PC-3 (cell line): ENCODE data around the gene MYLK. TPM values are rescaled to one million over a fixed set of nuclear protein-coding genes. Genes with fewer than 3 reads are reported as not detected.

Experiments
- ATAC-seq: fragments of 200-7000 bp; cut with Tn5 transposase; 2 replicates; pipeline ENCODE4 v1.9.1; 2020; ENCODE audit warnings: mild to moderate bottlenecking, moderate library complexity
- BruUV-seq: library from RNA; stranded (reverse); fragments of 400-500 nt; replicated peaks from 2 replicates; lab custom pipeline; 2021; lab: Mats Ljungman, UMichigan
- CTCF ChIA-PET: fragments of 300-600 bp; sonication (Branson Sonifier 250); formaldehyde crosslinking; loops from one replicate; lab custom pipeline; 2022; ENCODE audit warnings: antibody characterized with exemption; lab: Charles Lee
- POLR2A ChIA-PET: fragments of 300-600 bp; sonication (Branson Sonifier 250); formaldehyde crosslinking; loops from one replicate; lab custom pipeline; 2022; ENCODE audit warnings: antibody characterized with exemption; ENCODE audit not compliant: unreplicated experiment; lab: Charles Lee
- DNase-seq: peaks from one replicate; pipeline ENCODE4 v3.0.0-alpha.2; 2015
- H2AFZ ChIP-seq: fragments of 300-600 bp; sonication (generic); 2 replicates; pipeline ENCODE4 v1.6.0; 2016; ENCODE audit warnings: antibody characterized with exemption, low read length
- H3F3A ChIP-seq: fragments of 300-600 bp; sonication (generic); one replicate; pipeline ENCODE4 v1.6.0; 2017; ENCODE audit warnings: antibody characterized with exemption, low read length, control low read depth, mild to moderate bottlenecking; ENCODE audit not compliant: unreplicated experiment
- H3K27ac ChIP-seq: fragments of 300-600 bp; sonication (generic); 2 replicates; pipeline ENCODE4 v1.5.1; 2016; ENCODE audit warnings: mild to moderate bottlenecking, low read length
- H3K27me3 ChIP-seq: fragments of 300-600 bp; sonication (generic); 2 replicates; pipeline ENCODE4 v1.6.1; 2016; ENCODE audit warnings: low read length, mixed read lengths
- H3K36me3 ChIP-seq: fragments of 300-600 bp; sonication (generic); 2 replicates; pipeline ENCODE4 v1.6.1; 2016; ENCODE audit warnings: low read depth, mixed run types, low read length, mixed read lengths
- H3K4me1 ChIP-seq: fragments of 300-600 bp; sonication (generic); 2 replicates; pipeline ENCODE4 v1.5.1; 2016; ENCODE audit warnings: low read length; ENCODE audit not compliant: insufficient read depth
- H3K4me2 ChIP-seq: fragments of 300-600 bp; sonication (generic); 2 replicates; pipeline ENCODE4 v1.6.0; 2016; ENCODE audit warnings: low read length
- H3K4me3 ChIP-seq: fragments of 300-600 bp; sonication (generic); 2 replicates; pipeline ENCODE4 v1.5.1; 2016; ENCODE audit warnings: mild to moderate bottlenecking, low read length, mixed read lengths
- H3K79me2 ChIP-seq: fragments of 300-600 bp; sonication (generic); 2 replicates; pipeline ENCODE4 v1.6.1; 2017; ENCODE audit warnings: low read length, mixed read lengths
- H3K9ac ChIP-seq: fragments of 300-600 bp; sonication (generic); 2 replicates; pipeline ENCODE4 v1.6.0; 2016; ENCODE audit warnings: mild to moderate bottlenecking, low read length
- H3K9me2 ChIP-seq: fragments of 300-600 bp; sonication (generic); replicated peaks from 2 replicates; pipeline ENCODE4 v1.6.1; 2016; ENCODE audit warnings: mixed run types, low read length, mixed read lengths
- H3K9me3 ChIP-seq: fragments of 300-600 bp; sonication (generic); 2 replicates; pipeline ENCODE4 v1.6.1; 2016; ENCODE audit warnings: low read length, mixed read lengths
- H4K20me1 ChIP-seq: fragments of 300-600 bp; sonication (generic); 2 replicates; pipeline ENCODE4 v1.6.1; 2016; ENCODE audit warnings: low read length, mixed read lengths
- CTCF ChIP-seq: fragments of 300-600 bp; sonication (generic); conservative IDR thresholded peaks from 2 replicates; pipeline ENCODE4 v1.5.1; 2017; ENCODE audit warnings: antibody characterized with exemption, low read depth, mild to moderate bottlenecking, low read length
- EZH2 ChIP-seq: fragments of 300-600 bp; sonication (generic); IDR thresholded peaks from one replicate; pipeline ENCODE4 v1.6.1; 2017; ENCODE audit warnings: antibody characterized with exemption, mild to moderate bottlenecking, low read length; ENCODE audit not compliant: unreplicated experiment
- EZH2phosphoT487 ChIP-seq: fragments of 300-600 bp; sonication (generic); IDR thresholded peaks from 2 replicates; pipeline ENCODE4 v1.6.1; 2018; ENCODE audit warnings: mild to moderate bottlenecking, antibody characterized with exemption, low read length, borderline replicate concordance
- intact Hi-C: fragments of 100-400 bp; cut with micrococcal nuclease; formaldehyde crosslinking; loops from 2 replicates; pipeline ENCODE4 v1.9.0; 2023
- total RNA-seq: library from RNA; depleted of rRNA; stranded (reverse); fragments of >200 nt; gene quantifications from 2 replicates; pipeline ENCODE4 v1.2.3, GENCODE V29; 2014

The MYLK gene
- total RNA-seq, 1 experiment from 2014 or later: 6.9 TPM

GRCh38 chr3:123926396-123926795 is 42.3 kb upstream of the MYLK start:
- Histone ChIP-seq H4K20me1 (no peaks in the 10 kb centered on the region), H3K9me2 (no peaks in the 10 kb centered on the region), H2AFZ (no peak overlapping the region), H3K27me3 (no peaks in the 10 kb centered on the region), H3K27ac (no peak overlapping the region), H3K4me3 (no peak overlapping the region), H3F3A (no peaks in the 10 kb centered on the region), H3K36me3 (peaks cover 35% of the 10 kb centered on the region), H3K79me2 (no peaks in the 10 kb centered on the region), H3K9me3 (no peaks in the 10 kb centered on the region), H3K9ac (no peak overlapping the region), H3K4me1 (no peaks in the 10 kb centered on the region), H3K4me2 (no peak overlapping the region)
- BruUV-seq: no TSS peak
- intact Hi-C loops: no loop called here
- ChIA-PET POLR2A (no interaction called here), CTCF (no interaction called here)
- no peak for ATAC-seq
- no peak for TF ChIP-seq EZH2phosphoT487
- no peak for TF ChIP-seq CTCF
- no peak for TF ChIP-seq EZH2
- DNase-seq: no peak

- ATAC-seq (no peak), DNase-seq (no peak)
- Histone ChIP-seq H4K20me1 (no peaks in the 10 kb centered on the region), H3K9me2 (no peaks in the 10 kb centered on the region), H3K27me3 (no peaks in the 10 kb centered on the region), H3K79me2 (no peaks in the 10 kb centered on the region), H3K4me3 (no peak overlapping the region), H3K9me3 (0 out of 2 replicates have a peak, but pooled peaks cover 7% of the 10 kb centered on the region), H3K36me3 (peaks cover 38% of the 10 kb centered on the region), H3K4me2 (no peak overlapping the region), H3K4me1 (no peaks in the 10 kb centered on the region), H3F3A (no peaks in the 10 kb centered on the region), H3K9ac (no peak overlapping the region), H3K27ac (no peak overlapping the region), H2AFZ (no peak overlapping the region)
- ChIA-PET POLR2A (no interaction called here), CTCF (no interaction called here)
- intact Hi-C loops: no loop called here
- BruUV-seq: no TSS peak
- no peak for TF ChIP-seq EZH2phosphoT487
- no peak for TF ChIP-seq CTCF
- no peak for TF ChIP-seq EZH2
Measured at GRCh38 chr3:123920868-123921267, 36.7 kb upstream of the MYLK start.

GRCh38 chr3:123920383-123920782 is 36.3 kb upstream of the MYLK start:
- ATAC-seq: no peak

More at GRCh38 chr3:123920383-123920782, 36.3 kb upstream of the MYLK start:
- ChIA-PET CTCF (no interaction called here), POLR2A (no interaction called here)
- no peak overlapping the region for H2AFZ ChIP-seq
- no peaks in the 10 kb centered on the region for H3K79me2 ChIP-seq
- peaks cover 41% of the 10 kb centered on the region for H3K36me3 ChIP-seq
- H3K27me3 ChIP-seq: no peaks in the 10 kb centered on the region
- no peak overlapping the region for H3K4me3 ChIP-seq
- H3K9me2 ChIP-seq: no peaks in the 10 kb centered on the region
- intact Hi-C loops: no loop called here
- H3K9ac ChIP-seq: no peak overlapping the region
- 0 out of 2 replicates have a peak, but pooled peaks cover 7% of the 10 kb centered on the region for H3K9me3 ChIP-seq
- no peak overlapping the region for H3K4me2 ChIP-seq
- H3K27ac ChIP-seq: no peak overlapping the region
- H4K20me1 ChIP-seq: no peaks in the 10 kb centered on the region
- no peak for DNase-seq
- no peaks in the 10 kb centered on the region for H3F3A ChIP-seq
- no peaks in the 10 kb centered on the region for H3K4me1 ChIP-seq
- no TSS peak for BruUV-seq
- TF ChIP-seq EZH2 (no peak), EZH2phosphoT487 (no peak), CTCF (no peak)
